ENCODE results near the gene FRAS1.

DNA sequence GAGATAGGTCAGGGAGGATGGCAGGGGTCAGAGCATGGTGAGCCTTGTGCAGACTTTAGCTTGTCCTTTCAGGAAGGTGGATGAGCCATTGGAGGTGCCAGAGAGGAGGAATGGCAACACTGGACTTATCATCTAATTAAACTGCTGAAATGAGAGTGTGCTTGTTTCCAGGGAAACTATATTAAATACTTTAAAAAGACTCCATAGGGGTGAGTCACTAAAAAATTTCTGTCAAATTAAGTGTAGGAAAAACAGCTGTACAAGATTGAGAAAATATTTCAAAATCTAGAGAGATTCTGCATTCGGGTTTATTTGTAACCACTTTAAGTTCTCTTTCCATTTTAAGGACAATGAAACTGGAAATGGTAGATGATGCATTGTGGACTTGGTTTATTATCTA, 11.4 kb downstream of the FRAS1 start:
- TF ChIP-seq, protein P1, sequence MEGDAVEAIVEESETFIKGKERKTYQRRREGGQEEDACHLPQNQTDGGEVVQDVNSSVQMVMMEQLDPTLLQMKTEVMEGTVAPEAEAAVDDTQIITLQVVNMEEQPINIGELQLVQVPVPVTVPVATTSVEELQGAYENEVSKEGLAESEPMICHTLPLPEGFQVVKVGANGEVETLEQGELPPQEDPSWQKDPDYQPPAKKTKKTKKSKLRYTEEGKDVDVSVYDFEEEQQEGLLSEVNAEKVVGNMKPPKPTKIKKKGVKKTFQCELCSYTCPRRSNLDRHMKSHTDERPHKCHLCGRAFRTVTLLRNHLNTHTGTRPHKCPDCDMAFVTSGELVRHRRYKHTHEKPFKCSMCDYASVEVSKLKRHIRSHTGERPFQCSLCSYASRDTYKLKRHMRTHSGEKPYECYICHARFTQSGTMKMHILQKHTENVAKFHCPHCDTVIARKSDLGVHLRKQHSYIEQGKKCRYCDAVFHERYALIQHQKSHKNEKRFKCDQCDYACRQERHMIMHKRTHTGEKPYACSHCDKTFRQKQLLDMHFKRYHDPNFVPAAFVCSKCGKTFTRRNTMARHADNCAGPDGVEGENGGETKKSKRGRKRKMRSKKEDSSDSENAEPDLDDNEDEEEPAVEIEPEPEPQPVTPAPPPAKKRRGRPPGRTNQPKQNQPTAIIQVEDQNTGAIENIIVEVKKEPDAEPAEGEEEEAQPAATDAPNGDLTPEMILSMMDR (IDR thresholded peaks at IDR 0.05; ENCODE audit: borderline replicate concordance, extremely low read depth, low read length, poor library complexity, severe bottlenecking) = no peak
- TF ChIP-seq EZH2 (IDR thresholded peaks at IDR 0.05; ENCODE audit: borderline replicate concordance, low read depth, low read length, severe bottlenecking) = no peak

Measured in DND-41 (cell line).